Lower lobe of right lung (tissue), 2 donors: ENCODE measurements around the gene ASTN2. TPM values are rescaled to one million over a fixed set of nuclear protein-coding genes. Genes with fewer than 3 reads are reported as not detected.

Experiments
- ATAC-seq, 2 donors: fragments of 200-7000 bp; cut with Tn5 transposase; one replicate each; pipeline ENCODE4 v1.9.1; 2020 to 2022; ENCODE audit warnings: mild to moderate bottlenecking in 2 of 2, moderate library complexity in 2 of 2
- DNase-seq: peaks from one replicate; pipeline ENCODE4 v3.0.0-alpha.2; 2020
- H3K27ac ChIP-seq: fragments of 200-600 bp; one replicate; pipeline ENCODE4 v1.8.0; 2022
- H3K27me3 ChIP-seq: fragments of 200-600 bp; one replicate; pipeline ENCODE4 v1.8.0; 2022; ENCODE audit warnings: low read depth
- H3K36me3 ChIP-seq: fragments of 200-600 bp; one replicate; pipeline ENCODE4 v1.8.0; 2022; ENCODE audit warnings: mild to moderate bottlenecking
- H3K4me1 ChIP-seq: fragments of 200-600 bp; one replicate; pipeline ENCODE4 v1.8.0; 2022
- H3K4me3 ChIP-seq: fragments of 200-600 bp; one replicate; pipeline ENCODE4 v1.8.0; 2022; ENCODE audit warnings: mild to moderate bottlenecking
- H3K9me3 ChIP-seq: fragments of 200-600 bp; one replicate; pipeline ENCODE4 v1.8.0; 2022
- CTCF ChIP-seq: fragments of 200-600 bp; IDR thresholded peaks from one replicate; pipeline ENCODE4 v1.8.0; 2022; ENCODE audit warnings: antibody characterized with exemption, mild to moderate bottlenecking
- intact Hi-C: fragments of 100-400 bp; cut with DNase I; formaldehyde crosslinking; loops from one replicate; pipeline ENCODE4 v1.11.0; 2022
- total RNA-seq: library from RNA; stranded (reverse); fragmentation: NEBNext Ultra II Directional; extraction: Animal tissue kit (Norgen Biotek cat#: 25700); gene quantifications from one replicate; pipeline ENCODE4 v1.2.1, GENCODE V29; 2021
- donor health status: DM: no; HTN: yes; CAD: no; lungs with severe emphysema.

The ASTN2 gene
- total RNA-seq, 1 donor from 2014 or later, result 4.3 TPM

- no peaks in the 10 kb centered on the region for H3K27me3 ChIP-seq
- ATAC-seq (no peak), DNase-seq (no peak)
- H3K36me3 ChIP-seq, result no peaks in the 10 kb centered on the region
- H3K4me3 ChIP-seq, result no peak overlapping the region
- no peak overlapping the region for H3K27ac ChIP-seq
- no peaks in the 10 kb centered on the region for H3K4me1 ChIP-seq
- TF ChIP-seq CTCF, result no peak
- no peaks in the 10 kb centered on the region for H3K9me3 ChIP-seq
- intact Hi-C loops, result no loop called here
Measured at GRCh38 chr9:116806075-116806474, 608.8 kb downstream of the ASTN2 start.

- Histone ChIP-seq H3K36me3 (no peaks in the 10 kb centered on the region), H3K4me1 (no peaks in the 10 kb centered on the region), H3K9me3 (no peaks in the 10 kb centered on the region), H3K27ac (no peak overlapping the region), H3K4me3 (no peak overlapping the region), H3K27me3 (no peaks in the 10 kb centered on the region)
- ATAC-seq (no peak), DNase-seq (no peak)
- no peak for TF ChIP-seq CTCF
- intact Hi-C loops, result no loop called here
Measured at GRCh38 chr9:116800885-116801284, 614.0 kb downstream of the ASTN2 start.

- no peak for DNase-seq
- intact Hi-C loops, result no loop called here
- no peaks in the 10 kb centered on the region for H3K36me3 ChIP-seq
- H3K4me1 ChIP-seq, result no peaks in the 10 kb centered on the region
- H3K27ac ChIP-seq, result no peak overlapping the region
- H3K9me3 ChIP-seq, result no peaks in the 10 kb centered on the region
- no peak for TF ChIP-seq CTCF
- no peaks in the 10 kb centered on the region for H3K27me3 ChIP-seq
- ATAC-seq, result no peak
- no peak overlapping the region for H3K4me3 ChIP-seq
Measured at GRCh38 chr9:116800074-116800473, 614.8 kb downstream of the ASTN2 start.

- intact Hi-C loops, result no loop called here
- Histone ChIP-seq H3K9me3 (no peaks in the 10 kb centered on the region), H3K36me3 (no peaks in the 10 kb centered on the region), H3K4me1 (no peaks in the 10 kb centered on the region), H3K4me3 (no peak overlapping the region), H3K27me3 (no peaks in the 10 kb centered on the region), H3K27ac (no peak overlapping the region)
- DNase-seq (no peak), ATAC-seq (no peak)
- TF ChIP-seq CTCF, result no peak
Measured at GRCh38 chr9:116798521-116798920, 616.3 kb downstream of the ASTN2 start.

GRCh38 chr9:116797276-116797675 lies 617.6 kb downstream of the ASTN2 start:
- intact Hi-C loops, result no loop called here
- H3K4me3 ChIP-seq, result no peak overlapping the region
- H3K36me3 ChIP-seq, result no peaks in the 10 kb centered on the region
- no peak overlapping the region for H3K27ac ChIP-seq
- no peak for TF ChIP-seq CTCF
- DNase-seq (no peak), ATAC-seq (no peak)
- no peaks in the 10 kb centered on the region for H3K27me3 ChIP-seq
- no peaks in the 10 kb centered on the region for H3K9me3 ChIP-seq
- no peaks in the 10 kb centered on the region for H3K4me1 ChIP-seq

- Histone ChIP-seq H3K27me3 (no peaks in the 10 kb centered on the region), H3K27ac (no peak overlapping the region), H3K9me3 (no peaks in the 10 kb centered on the region), H3K4me1 (no peaks in the 10 kb centered on the region), H3K36me3 (no peaks in the 10 kb centered on the region), H3K4me3 (no peak overlapping the region)
- no peak for DNase-seq
- no peak for TF ChIP-seq CTCF
- intact Hi-C loops, result no loop called here
- ATAC-seq, result no peak
Measured at GRCh38 chr9:116796669-116797068, 618.2 kb downstream of the ASTN2 start.
